Measurements from ENCODE around the gene WWOX.
"Not testable (repeated sequence)": the region's sequence is repeated elsewhere in the genome, so short reads cannot be mapped to it uniquely, and the experiment has no call there.

Gene WWOX

DNA sequence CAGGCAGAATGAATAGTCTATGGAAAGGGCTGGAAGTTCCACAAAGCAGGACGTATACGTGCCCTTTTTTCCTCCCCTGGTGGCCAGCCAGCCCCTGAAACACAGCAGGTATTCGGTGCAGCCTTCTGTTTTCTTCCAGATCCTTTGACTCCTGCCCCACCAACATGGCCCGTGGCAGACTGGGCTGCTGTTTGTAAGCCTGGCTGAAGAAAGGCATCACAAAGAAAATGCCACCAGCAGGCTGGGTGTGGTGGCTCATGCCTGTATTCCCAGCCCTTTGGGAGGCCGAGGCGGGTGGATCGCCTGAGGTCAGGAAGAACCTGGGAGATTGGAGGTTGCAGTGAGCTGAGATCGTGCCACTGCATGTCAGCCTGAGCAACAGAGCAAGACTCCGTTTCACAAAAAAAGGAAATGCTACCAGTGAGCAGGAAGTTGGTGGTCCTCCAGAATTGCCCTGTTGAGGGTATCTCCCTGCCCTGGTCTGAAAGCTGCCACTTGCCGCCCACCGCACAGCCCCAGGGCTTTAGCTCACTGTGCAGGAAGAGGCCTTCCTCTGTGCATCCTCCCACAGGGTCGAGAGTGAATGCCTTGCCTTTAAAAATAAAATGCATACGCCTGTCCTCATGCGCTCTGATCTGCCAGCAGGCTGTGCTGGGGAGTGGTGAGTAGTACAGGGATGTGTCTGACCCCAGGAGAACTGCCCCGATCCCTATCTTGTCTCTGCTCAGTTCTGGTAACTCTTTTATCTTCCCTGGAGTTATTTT is 913.4 kb downstream of the WWOX start:
- DNase-seq = no peak

DNA sequence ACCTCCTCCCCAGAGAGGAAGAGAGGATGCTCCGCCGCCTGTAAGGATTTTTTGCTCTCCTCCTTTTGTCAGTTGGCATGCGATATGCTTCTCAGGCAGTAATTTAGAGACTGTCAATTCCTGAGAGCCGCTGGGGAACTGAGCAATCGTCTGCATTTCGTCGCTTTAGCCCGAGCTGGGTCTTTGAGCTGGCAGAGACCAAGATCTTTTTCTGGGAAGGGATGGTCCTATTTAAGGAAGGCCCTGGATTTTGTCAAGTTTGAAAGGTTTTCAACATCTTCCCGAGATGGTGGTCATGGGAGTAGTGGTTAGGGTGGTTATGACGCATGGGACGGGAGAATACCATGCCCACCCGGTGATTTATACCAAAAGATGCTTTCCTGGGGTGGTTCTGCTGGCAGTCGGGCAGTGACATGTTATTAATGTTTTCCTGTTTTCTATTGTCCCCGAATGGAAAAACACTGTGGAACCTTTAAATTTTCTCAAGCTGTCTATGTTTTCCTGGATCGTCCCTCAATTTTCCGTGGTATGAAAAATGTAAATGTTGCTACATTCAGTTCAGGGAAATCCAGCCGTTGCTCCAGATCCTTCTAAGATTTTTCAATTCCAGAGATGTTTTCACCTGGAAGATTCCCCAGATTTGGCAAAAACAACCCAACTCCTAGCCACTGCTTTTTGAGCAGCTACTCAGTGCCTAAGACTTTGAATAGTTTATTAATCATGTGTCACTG is 914.6 kb downstream of the WWOX start:
- no peak for DNase-seq

DNA sequence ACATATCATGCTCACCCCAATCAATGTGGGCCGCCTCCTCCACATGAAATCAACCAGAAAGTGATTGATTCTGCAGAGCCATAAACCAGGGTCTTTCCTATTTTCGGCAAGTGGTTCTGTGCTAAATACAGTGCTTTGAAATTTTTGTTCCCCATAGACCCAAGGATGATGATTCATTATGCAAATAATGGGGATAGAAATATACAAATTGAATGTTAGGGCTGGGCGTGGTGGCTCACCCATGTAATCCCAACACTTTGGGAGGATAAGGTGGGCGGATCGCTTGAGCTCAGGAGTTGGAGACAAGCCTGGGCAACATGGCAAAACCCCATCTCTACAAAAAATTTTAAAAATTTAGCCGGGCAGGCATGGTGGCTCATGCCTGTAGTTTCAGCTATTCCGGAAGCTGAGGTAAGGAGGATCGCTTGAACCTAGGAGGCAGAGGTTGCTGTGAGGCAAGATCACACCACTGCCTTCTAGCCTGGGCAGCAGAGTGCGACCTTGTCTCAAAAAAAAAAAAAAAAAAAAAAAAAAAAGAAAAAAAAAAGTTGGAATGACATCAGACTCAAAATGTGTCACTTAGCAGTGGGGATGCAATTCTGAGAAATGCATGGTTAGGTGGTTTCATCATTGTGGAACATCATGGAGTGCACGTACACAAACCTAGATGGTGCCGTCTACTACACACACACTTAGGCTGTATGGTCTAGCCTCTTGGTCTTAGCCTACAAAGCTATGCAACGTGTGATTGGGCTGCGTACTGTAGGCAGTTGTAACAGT is 919.4 kb downstream of the WWOX start:
- no peak for DNase-seq

DNA sequence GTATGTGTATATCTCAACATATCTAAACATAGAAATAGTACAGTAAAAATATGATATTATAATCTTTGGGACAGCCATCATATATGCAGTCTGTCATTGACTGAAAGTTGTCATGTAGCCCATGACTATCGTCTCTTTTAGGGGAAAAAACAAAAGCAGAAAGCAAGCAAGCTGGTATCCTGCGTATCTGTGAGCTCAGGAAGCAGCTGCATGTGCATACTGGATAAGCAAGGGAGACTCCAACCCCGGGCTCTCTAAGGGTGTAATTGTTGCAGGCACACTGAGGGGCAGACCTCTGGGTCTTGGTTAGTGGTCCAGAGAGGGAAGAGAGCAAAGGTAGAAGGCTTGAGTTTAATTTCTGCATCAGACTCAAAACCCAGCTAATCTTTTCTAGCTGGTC is 920.0 kb downstream of the WWOX start:
- DNase-seq = no peak

DNA sequence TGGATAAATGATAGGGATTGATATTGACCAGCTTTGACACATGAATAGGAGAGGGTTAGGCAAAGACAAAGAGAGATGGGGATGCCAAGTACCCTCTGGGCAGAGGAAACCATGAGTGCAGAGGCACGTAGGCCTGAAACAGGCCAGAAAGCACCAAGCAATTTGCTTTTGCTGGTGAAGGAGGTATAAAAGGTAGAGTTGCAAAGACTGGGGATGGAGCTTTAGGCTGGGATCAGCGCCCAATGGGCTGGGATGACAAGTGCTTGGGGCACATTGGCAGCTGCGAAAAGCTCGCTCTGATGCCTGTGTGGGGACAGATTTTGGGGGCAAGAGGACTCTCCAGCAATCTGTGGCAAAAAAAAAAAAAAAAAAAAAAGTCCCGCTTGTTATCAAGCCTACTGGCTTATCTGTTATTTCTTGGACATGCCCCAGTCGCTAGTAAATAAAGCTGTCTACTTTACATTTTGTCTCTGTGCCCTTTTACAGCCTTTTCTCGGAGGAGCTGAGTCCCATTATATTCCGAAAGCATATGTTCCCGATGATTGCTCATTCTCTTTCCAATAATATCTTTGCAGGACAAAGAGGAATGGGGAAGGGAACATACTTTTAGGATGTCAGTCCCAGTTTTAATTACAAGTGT is 922.7 kb downstream of the WWOX start:
- DNase-seq = no peak

DNA sequence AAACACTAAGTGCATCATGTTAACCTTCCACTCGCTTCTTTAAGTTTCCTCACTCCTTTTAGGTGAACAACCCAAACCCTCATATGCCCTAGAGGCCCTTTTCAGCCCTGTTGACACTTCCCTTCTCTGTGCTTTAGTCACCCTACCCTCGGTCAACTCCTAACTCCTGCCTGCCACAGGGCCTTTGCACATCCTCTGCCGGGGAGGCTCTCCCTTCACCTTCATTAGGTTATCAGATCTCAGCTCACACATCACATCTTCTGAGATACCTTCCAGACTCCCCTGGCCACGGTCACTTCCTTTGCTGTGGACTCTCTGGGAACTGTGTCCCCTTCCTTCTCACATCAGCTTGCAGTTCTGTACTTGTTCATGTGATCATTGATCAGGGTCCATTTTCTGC is 926.7 kb downstream of the WWOX start:
- no peak for DNase-seq

DNA sequence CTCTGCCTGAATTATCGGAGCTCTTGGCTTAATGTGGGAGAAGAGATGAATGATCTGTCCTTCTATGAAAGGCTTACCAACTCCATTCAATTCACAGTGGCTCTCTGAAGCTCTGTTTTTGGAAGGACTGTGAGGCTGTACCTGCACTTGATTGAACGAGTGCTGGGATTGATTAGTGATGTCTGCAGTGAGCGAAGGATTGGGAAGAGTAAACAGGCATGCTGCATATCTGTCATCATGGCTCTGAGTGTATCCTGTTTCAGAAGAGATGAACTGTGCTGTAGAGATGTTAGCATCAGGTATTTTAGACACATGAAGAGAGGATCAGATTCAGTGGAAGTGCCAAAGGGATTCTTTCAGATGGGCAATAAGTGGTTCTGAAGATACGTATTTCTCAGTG is 937.1 kb downstream of the WWOX start:
- DNase-seq = no peak

DNA sequence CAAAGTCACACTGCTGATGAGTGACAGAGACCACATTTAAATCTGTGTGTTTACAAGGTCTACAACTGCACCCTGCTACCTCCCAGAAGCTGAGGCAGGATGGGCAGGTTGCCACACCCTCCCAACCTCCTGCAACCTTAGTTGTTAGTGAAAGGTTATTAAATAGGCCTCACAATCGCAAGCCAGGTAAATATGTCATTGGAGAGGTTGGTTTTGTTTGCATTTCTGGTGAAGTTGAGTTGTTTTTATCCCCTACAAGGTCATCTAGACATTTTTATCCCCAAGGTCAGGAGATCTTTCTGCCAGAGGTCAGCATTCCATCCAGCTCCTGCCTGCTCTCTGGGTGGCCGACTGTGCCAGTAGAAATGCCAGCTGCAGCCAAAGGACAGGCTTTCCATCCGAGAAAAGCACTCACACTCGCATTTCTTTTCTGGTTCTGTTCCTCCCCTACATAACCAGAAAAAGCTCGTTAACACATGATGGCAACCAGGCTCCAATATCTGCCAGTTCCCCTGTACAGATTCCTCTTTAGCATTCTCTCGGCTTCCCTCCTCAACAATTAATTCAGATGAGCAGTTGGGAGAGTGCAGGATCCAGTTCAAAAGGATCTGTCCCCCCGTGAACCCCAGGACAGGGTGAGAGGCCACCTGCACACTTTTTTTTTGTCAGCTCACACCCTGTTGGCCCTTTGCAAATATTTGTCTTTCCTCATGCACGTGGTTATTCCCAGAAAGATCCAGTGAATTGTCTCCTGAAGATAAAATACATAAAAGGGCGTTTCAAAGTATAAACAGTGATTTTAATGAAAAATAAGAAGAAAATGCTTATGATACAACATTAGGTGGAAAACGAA is 938.3 kb downstream of the WWOX start:
- no peak for DNase-seq

DNA sequence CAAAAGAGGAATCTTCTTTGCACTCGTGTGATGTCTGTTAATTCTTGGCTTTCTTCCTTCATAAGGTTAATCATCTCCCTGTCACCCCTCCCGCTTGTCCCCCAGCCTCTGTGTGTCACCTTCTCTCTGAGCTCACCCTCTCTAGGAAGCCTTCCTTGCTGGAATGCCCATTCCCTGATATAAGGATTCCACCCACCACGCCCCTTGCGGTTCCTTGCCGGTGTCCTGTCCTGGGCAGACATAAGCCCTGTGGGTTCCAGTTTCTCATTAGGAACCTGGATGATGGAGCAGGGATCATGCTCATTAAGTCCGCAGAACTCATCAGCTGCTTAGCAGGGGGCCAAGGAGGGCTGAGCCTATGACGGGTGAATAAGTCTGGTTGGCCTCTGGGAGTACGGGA is 941.8 kb downstream of the WWOX start:
- DNase-seq = no peak

DNA sequence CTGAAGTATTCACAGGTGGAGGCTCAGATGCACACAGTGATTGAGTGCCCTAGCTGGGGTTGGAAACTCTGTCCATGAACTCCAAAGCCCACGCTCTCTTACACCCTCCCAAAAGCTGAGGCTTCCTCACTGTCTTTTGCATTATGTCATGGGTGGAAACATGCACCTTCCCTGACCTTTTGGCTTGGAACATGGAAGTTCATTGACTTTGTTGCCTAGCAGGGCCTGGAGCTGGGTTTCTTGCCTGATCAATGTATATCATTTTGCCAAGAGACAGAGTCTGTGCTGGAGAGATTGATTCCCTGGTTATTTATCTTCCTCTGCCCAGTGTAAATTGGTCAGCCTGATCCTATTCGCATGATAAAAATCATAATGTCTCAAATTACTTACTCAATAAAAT is 942.7 kb downstream of the WWOX start:
- no peak for DNase-seq

DNA sequence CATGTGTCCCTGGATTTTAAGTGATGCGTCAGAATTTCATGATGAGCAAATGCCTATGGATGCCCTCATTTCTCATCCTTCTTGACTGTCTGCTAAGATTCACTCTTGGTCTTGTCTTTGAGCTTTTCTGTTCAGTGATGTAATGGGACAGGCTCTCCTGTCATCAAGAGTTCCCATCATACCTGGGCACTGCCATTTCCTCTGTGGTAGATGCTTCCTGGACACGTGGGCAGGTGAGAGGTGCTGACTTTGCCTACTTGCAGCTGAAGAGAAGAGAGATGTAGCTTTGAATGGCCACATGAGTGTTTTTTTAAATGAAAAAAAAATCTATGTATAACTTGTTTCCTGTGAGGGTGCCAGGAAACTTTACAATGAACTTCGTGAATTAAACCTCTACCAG is 943.4 kb downstream of the WWOX start:
- DNase-seq = no peak

DNA sequence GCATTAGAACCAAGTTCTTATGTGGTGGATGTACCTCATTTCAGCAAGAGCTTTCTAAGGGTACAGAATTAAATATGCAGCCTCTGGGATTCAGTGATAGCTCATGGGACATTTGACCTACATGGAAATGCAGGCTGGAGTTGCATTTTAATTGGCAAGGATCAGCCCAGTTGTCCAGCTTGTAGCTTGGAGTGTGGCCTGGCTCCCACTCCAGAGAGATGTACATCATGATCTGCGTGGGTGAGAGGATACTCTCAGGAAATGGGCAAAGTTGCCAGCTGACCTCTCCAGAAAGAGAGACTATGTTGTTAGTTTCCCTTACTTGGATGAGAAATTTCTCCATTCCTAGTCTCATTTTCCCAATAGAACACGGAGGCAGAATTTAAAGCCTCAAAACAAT is 945.7 kb downstream of the WWOX start:
- no peak for DNase-seq

DNA sequence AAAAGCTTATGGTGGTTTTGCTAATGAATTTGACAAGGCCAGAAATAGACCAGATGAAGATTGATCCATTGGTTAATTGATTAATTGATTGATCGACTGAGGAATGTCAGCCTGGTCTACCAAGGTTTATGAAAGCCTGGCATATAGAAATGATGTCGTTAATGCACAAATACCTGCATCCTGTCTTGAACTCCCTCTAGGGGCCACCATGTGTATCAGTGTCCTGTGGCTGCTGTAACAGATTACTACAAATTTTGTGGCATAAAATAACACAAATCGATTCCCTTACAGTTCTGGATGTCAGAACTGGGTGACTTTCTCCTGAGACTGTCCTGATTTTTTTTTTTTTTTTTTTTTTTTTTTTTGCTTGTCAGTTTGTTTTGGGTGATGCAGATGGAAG is 947.9 kb downstream of the WWOX start:
- DNase-seq = no peak

DNA sequence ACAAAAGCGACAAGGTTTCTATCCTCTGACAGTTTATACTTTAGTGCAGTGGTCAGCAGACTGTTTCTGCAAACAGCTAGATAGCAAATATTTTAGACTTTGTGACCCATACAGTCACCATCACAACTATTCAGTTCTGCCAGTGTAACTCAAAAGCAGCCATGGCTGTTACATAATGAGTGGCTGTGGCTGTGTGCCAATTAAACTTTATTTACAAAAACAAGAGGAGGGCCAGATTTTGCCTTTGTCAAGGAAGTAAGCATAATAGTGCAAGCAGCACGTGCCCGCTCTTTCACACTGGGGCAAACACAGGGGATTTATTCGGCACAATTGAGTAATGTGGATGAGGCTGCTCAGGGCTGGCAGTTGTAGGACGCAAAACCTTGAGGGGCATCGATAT is 949.6 kb downstream of the WWOX start:
- DNase-seq = no peak

DNA sequence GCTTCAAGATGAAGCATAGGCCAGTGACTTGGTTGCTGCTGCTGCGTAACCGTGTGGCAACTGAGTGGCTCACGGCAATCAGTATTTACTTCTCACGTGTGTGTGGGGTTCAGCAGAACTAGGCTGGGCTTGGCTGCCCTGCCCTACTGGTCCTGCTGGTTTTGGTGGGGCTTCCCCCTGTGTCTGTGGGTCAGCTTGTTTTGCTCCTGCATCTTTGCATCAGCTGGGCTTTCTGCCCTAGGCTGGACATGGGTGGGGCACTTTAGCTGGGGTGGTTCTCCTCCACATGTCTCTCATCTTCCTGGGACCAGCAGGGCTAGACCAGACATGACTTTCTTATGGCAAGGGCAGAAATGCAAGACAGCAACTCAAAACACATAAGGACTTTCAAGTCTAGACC is 950.6 kb downstream of the WWOX start:
- DNase-seq = no peak

DNA sequence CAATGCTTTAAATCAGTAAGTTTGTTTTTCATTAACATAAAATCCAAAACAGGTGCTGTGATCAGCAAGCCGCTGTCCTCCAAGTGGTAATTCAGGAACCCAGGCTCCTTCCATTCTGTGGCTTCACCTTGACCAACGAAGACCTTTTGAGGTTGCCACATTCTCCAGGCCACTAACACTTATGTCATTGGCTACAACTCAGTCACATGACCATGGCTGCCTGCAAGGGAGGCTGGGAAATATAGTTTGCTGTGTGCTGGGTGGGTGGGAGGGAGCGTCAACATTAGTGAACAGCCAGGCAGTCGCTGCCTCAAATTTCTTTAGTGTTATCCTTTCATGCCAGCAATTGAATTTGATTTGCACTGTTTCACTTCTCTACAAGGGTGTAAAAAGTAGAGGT is 951.9 kb downstream of the WWOX start:
- DNase-seq = no peak

DNA sequence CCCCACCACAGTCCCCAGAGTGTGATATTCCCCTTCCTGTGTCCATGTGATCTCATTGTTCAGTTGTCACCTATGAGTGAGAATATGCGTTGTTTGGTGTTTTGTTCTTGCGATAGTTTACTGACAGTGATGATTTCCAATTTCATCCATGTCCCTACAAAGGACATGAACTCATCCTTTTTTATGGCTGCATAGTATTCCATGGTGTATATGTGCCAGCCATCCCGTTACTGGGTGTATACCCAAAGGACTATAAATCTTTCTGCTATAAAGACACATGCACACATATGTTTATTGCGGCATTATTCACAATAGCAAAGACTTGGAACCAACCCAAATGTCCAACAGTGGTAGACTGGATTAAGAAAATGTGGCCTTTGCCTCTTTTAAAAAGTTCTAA is 952.7 kb downstream of the WWOX start:
- DNase-seq = not testable (repeated sequence)

DNA sequence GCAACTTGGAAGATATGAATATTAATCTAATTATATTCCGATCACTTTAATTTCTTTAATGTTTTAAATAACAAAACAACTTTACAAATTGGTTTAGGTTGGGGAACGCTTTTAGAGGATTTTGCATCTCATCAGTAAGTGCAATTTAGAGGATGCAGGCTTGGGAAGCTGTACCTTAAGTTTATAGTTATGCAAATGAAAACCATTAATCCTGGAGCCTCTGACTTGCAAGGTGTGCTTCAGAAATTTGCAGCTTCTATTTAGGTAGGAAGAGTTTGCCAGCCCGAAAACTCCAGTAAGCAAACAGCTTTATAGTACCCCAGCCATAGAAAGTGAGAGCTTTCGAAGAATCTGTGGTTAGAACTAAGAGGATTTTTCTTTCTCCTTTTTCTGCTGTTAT is 954.1 kb downstream of the WWOX start:
- DNase-seq = peak; percentile 32

DNA sequence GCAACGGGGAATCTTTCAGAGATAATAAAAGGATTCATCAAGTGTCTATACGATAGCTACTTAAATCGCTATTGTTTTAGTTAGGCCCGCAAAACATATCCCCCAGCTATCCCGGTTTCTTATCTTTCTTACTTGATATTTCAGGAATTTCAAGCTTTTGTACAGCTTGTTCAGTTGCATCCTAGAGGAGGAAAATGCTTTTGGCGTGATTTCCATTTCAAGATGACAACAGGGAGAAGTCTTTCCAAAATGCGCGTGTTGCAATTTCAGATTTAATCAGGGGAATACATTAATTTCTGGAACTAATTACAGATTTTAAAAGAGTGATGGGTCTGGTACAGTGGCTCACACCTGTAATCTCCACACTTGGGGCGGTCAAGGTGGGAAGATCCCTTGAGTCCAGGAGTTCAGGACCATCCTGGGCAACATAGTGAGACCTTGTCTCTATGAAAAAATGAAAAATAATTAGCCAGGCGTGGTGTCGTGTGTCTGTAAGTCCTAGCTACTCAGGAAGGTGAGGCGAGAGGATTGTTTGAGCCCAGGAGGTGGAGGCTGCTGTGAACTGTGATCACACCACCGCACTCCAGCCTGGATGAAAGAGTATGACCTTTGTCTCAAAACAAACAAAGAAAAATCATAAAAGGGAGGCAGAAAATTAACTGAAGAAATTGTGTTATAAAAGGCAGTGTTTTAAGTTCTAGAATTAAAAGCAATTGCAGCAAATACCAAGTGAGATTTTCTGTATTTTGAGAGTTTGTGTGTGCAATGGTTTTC is 954.9 kb downstream of the WWOX start:
- DNase-seq = no peak

DNA sequence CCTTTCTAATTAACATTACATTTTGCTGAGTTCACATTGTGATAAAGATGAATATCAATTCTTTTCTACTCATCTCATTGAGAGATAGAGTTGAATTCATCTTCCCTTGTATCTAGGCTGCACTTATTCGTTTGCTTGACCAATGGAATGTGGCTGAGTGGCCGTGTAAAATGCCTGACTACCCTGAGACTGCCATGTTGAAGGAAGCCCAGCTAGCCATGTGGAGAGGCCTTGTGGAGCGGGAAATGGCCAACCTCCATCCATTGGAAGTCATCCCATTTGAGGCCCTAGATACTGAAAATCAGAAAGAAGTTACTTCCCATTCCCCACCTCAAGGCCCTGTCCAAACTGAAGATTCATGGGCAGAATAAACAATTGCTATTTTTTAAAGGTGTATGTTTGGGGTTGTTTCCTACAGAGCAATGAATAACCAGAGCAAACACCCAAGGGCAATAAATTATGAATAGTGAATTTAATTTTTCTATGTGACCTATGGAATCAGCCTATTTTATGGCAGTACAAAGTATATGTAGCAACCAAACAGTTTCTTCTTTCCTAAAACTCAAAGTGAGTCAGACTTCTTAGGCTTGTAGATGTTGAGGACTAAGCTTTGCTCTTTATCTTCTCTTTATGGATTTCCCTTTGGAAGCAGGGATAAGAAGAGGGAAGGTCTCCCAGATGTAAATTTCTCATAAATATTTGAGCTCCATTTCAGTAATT is 956.0 kb downstream of the WWOX start:
- DNase-seq = no peak

DNA sequence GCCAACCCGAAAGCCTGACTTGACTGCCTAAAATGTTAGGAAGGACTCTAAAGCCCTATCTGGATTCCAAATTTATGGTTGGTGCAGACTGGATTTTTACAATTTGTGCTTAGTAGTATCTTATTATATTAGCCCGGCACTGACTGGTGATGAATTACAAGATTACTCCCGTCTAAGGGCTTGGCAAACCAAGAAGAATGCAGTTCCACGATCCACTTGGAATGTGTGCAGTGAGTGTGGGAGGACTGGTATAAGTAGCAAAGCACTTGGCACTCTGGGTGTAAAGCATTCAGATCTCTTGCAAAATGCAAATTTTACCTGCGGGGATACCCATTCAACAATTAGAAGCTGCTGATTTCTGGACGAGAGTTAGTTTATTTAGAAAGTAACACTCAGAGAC is 961.7 kb downstream of the WWOX start:
- peak; percentile 28 for DNase-seq

Data from DMS79 treated with DMSO at 0.1 percent for 48 hours (cell line).